ENCODE data around the gene TNFSF10.

Gene TNFSF10

GRCh38 chr3:172470588-172470987 lies 52.6 kb downstream of the TNFSF10 start:
- H3K9ac ChIP-seq (ENCODE audit: low read length), result no peak overlapping the region
- H3K27ac ChIP-seq (ENCODE audit: low read depth, low read length, poor library complexity, severe bottlenecking), result no peak overlapping the region
- no peaks in the 10 kb centered on the region for H3K27me3 ChIP-seq (ENCODE audit: insufficient read depth, low read length)
- no peaks in the 10 kb centered on the region for H3K9me3 ChIP-seq (ENCODE audit: low read length)
- TF ChIP-seq CTCF (IDR thresholded peaks at IDR 0.05; ENCODE audit: low read length) (no peak), EZH2 (IDR thresholded peaks at IDR 0.05; ENCODE audit: borderline replicate concordance, low read length) (no peak)
- no peaks in the 10 kb centered on the region for H3F3A ChIP-seq (ENCODE audit: insufficient read depth, low read length)
- no peak overlapping the region for H2AFZ ChIP-seq (ENCODE audit: low read length)
- no peaks in the 10 kb centered on the region for H4K20me1 ChIP-seq (ENCODE audit: insufficient read depth, low read length)
- H3K36me3 ChIP-seq (ENCODE audit: insufficient read depth, low read length), result no peaks in the 10 kb centered on the region
- H3K4me3 ChIP-seq (ENCODE audit: low read depth, low read length, poor library complexity, severe bottlenecking), result no peak overlapping the region
- H3K4me1 ChIP-seq (ENCODE audit: insufficient read depth, low read length, severe bottlenecking), result no peaks in the 10 kb centered on the region
- no peak overlapping the region for H3K4me2 ChIP-seq (ENCODE audit: low read length)
- no peaks in the 10 kb centered on the region for H3K79me2 ChIP-seq (ENCODE audit: insufficient read depth, low read length)
- no peaks in the 10 kb centered on the region for H3K9me2 ChIP-seq (ENCODE audit: low read depth, low read length)

- H3K9me3 ChIP-seq (ENCODE audit: low read length), result no peaks in the 10 kb centered on the region
- no peak overlapping the region for H3K4me2 ChIP-seq (ENCODE audit: low read length)
- H3K4me1 ChIP-seq (ENCODE audit: insufficient read depth, low read length, severe bottlenecking), result no peaks in the 10 kb centered on the region
- no peak for TF ChIP-seq EZH2 (IDR thresholded peaks at IDR 0.05; ENCODE audit: borderline replicate concordance, low read length)
- TF ChIP-seq CTCF (IDR thresholded peaks at IDR 0.05; ENCODE audit: low read length), result no peak
- no peaks in the 10 kb centered on the region for H3K79me2 ChIP-seq (ENCODE audit: insufficient read depth, low read length)
- H3K27me3 ChIP-seq (ENCODE audit: insufficient read depth, low read length), result no peaks in the 10 kb centered on the region
- no peak overlapping the region for H3K4me3 ChIP-seq (ENCODE audit: low read depth, low read length, poor library complexity, severe bottlenecking)
- no peaks in the 10 kb centered on the region for H3K36me3 ChIP-seq (ENCODE audit: insufficient read depth, low read length)
- no peaks in the 10 kb centered on the region for H4K20me1 ChIP-seq (ENCODE audit: insufficient read depth, low read length)
- H3K9me2 ChIP-seq (ENCODE audit: low read depth, low read length), result no peaks in the 10 kb centered on the region
- H3K9ac ChIP-seq (ENCODE audit: low read length), result no peak overlapping the region
- no peak overlapping the region for H2AFZ ChIP-seq (ENCODE audit: low read length)
- no peaks in the 10 kb centered on the region for H3F3A ChIP-seq (ENCODE audit: insufficient read depth, low read length)
- H3K27ac ChIP-seq (ENCODE audit: low read depth, low read length, poor library complexity, severe bottlenecking), result no peak overlapping the region
These were observed 55.9 kb downstream of the TNFSF10 start for GRCh38 chr3:172467170-172467824.

- no peak overlapping the region for H3K9ac ChIP-seq (ENCODE audit: low read length)
- H3K36me3 ChIP-seq (ENCODE audit: insufficient read depth, low read length), result no peaks in the 10 kb centered on the region
- H3F3A ChIP-seq (ENCODE audit: insufficient read depth, low read length), result no peaks in the 10 kb centered on the region
- H2AFZ ChIP-seq (ENCODE audit: low read length), result no peak overlapping the region
- H3K9me2 ChIP-seq (ENCODE audit: low read depth, low read length), result no peaks in the 10 kb centered on the region
- H3K9me3 ChIP-seq (ENCODE audit: low read length), result no peaks in the 10 kb centered on the region
- no peak overlapping the region for H3K27ac ChIP-seq (ENCODE audit: low read depth, low read length, poor library complexity, severe bottlenecking)
- H3K79me2 ChIP-seq (ENCODE audit: insufficient read depth, low read length), result no peaks in the 10 kb centered on the region
- no peaks in the 10 kb centered on the region for H3K4me1 ChIP-seq (ENCODE audit: insufficient read depth, low read length, severe bottlenecking)
- no peak overlapping the region for H3K4me2 ChIP-seq (ENCODE audit: low read length)
- no peaks in the 10 kb centered on the region for H4K20me1 ChIP-seq (ENCODE audit: insufficient read depth, low read length)
- no peaks in the 10 kb centered on the region for H3K27me3 ChIP-seq (ENCODE audit: insufficient read depth, low read length)
- no peak overlapping the region for H3K4me3 ChIP-seq (ENCODE audit: low read depth, low read length, poor library complexity, severe bottlenecking)
- TF ChIP-seq CTCF (IDR thresholded peaks at IDR 0.05; ENCODE audit: low read length) (no peak), EZH2 (IDR thresholded peaks at IDR 0.05; ENCODE audit: borderline replicate concordance, low read length) (no peak)
These were observed 56.6 kb downstream of the TNFSF10 start for GRCh38 chr3:172466553-172467130.

Data from OCI-LY1 (cell line).